ENCODE data around the gene KCNQ5.

GRCh38 chr6:72856801-72857200 is 234.9 kb downstream of the KCNQ5 start:
- TF ChIP-seq EZH2 (IDR thresholded peaks at IDR 0.05; ENCODE audit: borderline replicate concordance, low read length), result no peak
- TF ChIP-seq CTCF (IDR thresholded peaks at IDR 0.05; ENCODE audit: low read length), result no peak
